ENCODE measurements around the gene NEIL1. TPM values are rescaled to one million over a fixed set of nuclear protein-coding genes. Genes with fewer than 3 reads are reported as not detected.

The NEIL1 gene
- polyA plus RNA-seq, 2 of the 4 experiments (the other 2 are of a cell fraction): 3.2 to 6.8 TPM

DNA sequence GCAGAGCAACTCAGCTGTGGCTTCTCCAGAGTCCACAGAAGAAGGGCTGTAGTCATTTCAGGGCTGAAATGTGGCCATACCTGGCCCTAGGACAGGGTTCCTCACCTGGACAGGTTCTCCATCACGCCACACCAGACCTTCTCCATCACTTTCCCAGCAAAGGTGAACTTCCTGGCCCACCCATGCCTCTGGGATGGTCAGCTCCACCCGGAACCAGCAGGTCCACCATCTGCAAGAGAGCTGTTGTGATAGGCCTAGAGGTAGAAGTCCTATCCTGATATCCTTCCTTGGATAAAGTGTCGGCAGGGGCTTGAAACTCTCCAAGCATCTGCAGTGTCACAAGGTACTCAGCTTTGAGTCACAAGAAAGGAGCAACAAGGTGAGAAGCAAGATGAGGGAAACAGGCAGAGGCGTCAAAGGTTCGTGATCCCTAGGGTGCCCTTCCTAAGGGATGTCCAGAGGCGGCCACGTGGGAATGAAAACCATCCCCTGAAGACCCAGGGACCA lies 20.6 kb downstream of the NEIL1 start:
- peak overlapping the region; percentile 12 to 35; a peak in 2 of 6 replicates for H3K27ac ChIP-seq
- H3K4me3 ChIP-seq: no peak overlapping the region; the same call in 2 of the 3 replicates
- FAIRE-seq (no peak), DNase-seq (ENCODE audit: low read depth in 1 of 2, low spot score in 1 of 2) (no peak), ATAC-seq (no peak)
- TF ChIP-seq, protein P1, sequence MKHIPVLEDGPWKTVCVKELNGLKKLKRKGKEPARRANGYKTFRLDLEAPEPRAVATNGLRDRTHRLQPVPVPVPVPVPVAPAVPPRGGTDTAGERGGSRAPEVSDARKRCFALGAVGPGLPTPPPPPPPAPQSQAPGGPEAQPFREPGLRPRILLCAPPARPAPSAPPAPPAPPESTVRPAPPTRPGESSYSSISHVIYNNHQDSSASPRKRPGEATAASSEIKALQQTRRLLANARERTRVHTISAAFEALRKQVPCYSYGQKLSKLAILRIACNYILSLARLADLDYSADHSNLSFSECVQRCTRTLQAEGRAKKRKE (CRISPR knock-in tag; IDR thresholded peaks at IDR 0.05; ENCODE audit: low read depth): no peak
- no peak for TF ChIP-seq KDM5A (IDR thresholded peaks at IDR 0.05)
- TF ChIP-seq, protein P2, sequence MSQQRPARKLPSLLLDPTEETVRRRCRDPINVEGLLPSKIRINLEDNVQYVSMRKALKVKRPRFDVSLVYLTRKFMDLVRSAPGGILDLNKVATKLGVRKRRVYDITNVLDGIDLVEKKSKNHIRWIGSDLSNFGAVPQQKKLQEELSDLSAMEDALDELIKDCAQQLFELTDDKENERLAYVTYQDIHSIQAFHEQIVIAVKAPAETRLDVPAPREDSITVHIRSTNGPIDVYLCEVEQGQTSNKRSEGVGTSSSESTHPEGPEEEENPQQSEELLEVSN (IDR thresholded peaks at IDR 0.05; ENCODE audit: borderline replicate concordance, low read depth): peak; percentile 86; the same call in 1 of the 2 replicates
- TF ChIP-seq HOXB5 (CRISPR knock-in tag; IDR thresholded peaks at IDR 0.05): no peak
- TF ChIP-seq, protein P3, sequence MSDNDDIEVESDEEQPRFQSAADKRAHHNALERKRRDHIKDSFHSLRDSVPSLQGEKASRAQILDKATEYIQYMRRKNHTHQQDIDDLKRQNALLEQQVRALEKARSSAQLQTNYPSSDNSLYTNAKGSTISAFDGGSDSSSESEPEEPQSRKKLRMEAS (IDR thresholded peaks at IDR 0.05): peak; percentile 94
- no peak for TF ChIP-seq EP300 (IDR thresholded peaks at IDR 0.05)
- TF ChIP-seq, protein P4, sequence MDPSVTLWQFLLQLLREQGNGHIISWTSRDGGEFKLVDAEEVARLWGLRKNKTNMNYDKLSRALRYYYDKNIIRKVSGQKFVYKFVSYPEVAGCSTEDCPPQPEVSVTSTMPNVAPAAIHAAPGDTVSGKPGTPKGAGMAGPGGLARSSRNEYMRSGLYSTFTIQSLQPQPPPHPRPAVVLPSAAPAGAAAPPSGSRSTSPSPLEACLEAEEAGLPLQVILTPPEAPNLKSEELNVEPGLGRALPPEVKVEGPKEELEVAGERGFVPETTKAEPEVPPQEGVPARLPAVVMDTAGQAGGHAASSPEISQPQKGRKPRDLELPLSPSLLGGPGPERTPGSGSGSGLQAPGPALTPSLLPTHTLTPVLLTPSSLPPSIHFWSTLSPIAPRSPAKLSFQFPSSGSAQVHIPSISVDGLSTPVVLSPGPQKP (IDR thresholded peaks at IDR 0.05; ENCODE audit: low read depth, low read length): no peak
- TF ChIP-seq TP53 (CRISPR knock-in tag; IDR thresholded peaks at IDR 0.05): peak; percentile 57; the same call in 1 of the 2 replicates
- TF ChIP-seq KDM1A (IDR thresholded peaks at IDR 0.05; ENCODE audit: low read depth): no peak
- no peak for TF ChIP-seq MAZ (IDR thresholded peaks at IDR 0.05; ENCODE audit: borderline replicate concordance, low read depth, low read length)
- TF ChIP-seq, protein P5, sequence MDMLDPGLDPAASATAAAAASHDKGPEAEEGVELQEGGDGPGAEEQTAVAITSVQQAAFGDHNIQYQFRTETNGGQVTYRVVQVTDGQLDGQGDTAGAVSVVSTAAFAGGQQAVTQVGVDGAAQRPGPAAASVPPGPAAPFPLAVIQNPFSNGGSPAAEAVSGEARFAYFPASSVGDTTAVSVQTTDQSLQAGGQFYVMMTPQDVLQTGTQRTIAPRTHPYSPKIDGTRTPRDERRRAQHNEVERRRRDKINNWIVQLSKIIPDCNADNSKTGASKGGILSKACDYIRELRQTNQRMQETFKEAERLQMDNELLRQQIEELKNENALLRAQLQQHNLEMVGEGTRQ (IDR thresholded peaks at IDR 0.05): peak; percentile 56; the same call in 1 of the 2 replicates
- no peak for TF ChIP-seq JUN (IDR thresholded peaks at IDR 0.05)
- CTCF ChIA-PET: interaction anchor here (0.6 to 4.4 kb wide), 58 partner anchors 8 to 435 kb away, joined by 3 to 72 read pairs (median 6); partner anchors contain the start of genes IMP3, NEIL1, PTPN9 and SIN3A
- H3K4me1 ChIP-seq: peaks cover 21% of the 10 kb centered on the region
- H3K4me2 ChIP-seq: peak overlapping the region; percentile 97
- no peaks in the 10 kb centered on the region for H3K9me3 ChIP-seq
- POLR2A ChIA-PET: interaction anchor here (0.6 to 4.2 kb wide), 36 partner anchors 8 to 476 kb away, joined by 3 to 148 read pairs (median 6); partner anchors contain the start of genes COX5A, IMP3, PPCDC and PTPN9
- WGBS (ENCODE audit: missing lambda C conversion rate): 35% methylated on average over 7 of the region's 7 CpGs

DNA sequence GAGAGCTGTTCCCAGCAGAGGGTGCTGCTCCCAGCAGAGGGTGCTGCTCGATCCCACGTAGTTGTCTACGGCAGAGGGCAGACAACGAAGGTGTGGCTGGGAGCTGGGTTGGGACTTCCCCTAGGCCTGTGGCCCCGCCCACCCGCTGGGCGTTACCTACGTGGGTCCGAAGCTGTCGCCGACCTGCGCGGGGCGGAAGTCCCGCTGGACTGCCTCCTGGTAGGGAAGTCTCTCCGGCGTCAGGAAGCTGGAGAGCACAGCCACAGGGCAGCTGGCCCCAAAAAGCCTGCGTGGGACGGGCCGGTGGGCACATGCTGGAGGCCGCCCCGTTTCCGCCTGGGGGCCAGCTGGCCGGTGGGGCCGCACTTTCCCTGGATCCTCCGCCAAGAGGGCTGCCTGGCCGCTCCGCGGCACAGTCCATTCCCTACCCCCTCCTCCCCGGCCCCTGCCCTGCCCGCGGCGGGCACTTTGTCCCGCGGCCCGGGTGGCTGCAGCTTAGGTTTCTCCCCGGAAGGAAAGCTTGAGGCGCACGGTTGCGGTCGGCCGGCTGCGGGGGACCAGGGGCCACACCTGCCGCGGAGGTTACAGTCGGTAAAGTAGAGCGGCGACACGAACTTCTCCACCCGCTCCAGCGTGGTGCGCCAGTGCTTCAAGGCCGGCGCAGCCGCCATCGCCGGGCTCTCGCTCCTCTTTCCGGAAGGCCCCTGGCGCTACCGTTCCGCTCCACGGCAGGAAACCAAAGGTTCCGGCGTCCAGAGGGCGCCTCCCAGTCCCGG lies 21.3 kb downstream of the NEIL1 start, which contains the start of gene MAN2C1:
Gene MAN2C1 (minus strand): TSS at position 695 of the 776 bp plus-strand sequence. CDS start 24 bp downstream, at position 671.
- Histone ChIP-seq H3K4me3 (peak within 1 kb of the TSS; percentile 81), H3K4me1 (peaks cover 21% of the 10 kb centered on the region), H3K9me3 (no peaks in the 10 kb centered on the region), H3K27ac (peak within 1 kb of the TSS; percentile 93 to 95), H3K4me2 (peak within 1 kb of the TSS; percentile 97)
- ATAC-seq (peak; percentile 90 to 93), DNase-seq (ENCODE audit: low read depth in 1 of 2, low spot score in 1 of 2) (peak; percentile 98 to 99), FAIRE-seq (peak; percentile 96)
- under 1% methylated on average over 60 of the region's 67 CpGs for WGBS (ENCODE audit: missing lambda C conversion rate)
- POLR2A ChIA-PET: interaction anchor here (0.5 to 4.2 kb wide), 50 partner anchors 8 to 551 kb away, joined by 3 to 148 read pairs (median 4); partner anchors contain the start of genes COX5A, IMP3, PPCDC and PTPN9
- CTCF ChIA-PET: interaction anchor here (0.6 to 4.4 kb wide), 66 partner anchors 8 to 714 kb away, joined by 3 to 72 read pairs (median 5); partner anchors contain the start of genes IMP3, NEIL1, PTPN9 and SIN3A
- TF ChIP-seq JUNB (IDR thresholded peaks at IDR 0.05) (no peak), HOXB13 (CRISPR knock-in tag; IDR thresholded peaks at IDR 0.05; ENCODE audit: low read depth) (no peak), EP300 (IDR thresholded peaks at IDR 0.05) (no peak), HDAC2 (IDR thresholded peaks at IDR 0.05) (no peak), POLR2A (IDR thresholded peaks at IDR 0.05; ENCODE audit: low read length) (peak; percentile 98), FOSL2 (IDR thresholded peaks at IDR 0.05) (no peak), FOSL2 (CRISPR knock-in tag; IDR thresholded peaks at IDR 0.05) (0 out of 2 replicates have a peak, but pooled peaks have one; percentile 22), FOXS1 (CRISPR knock-in tag; IDR thresholded peaks at IDR 0.05) (no peak), ZSCAN20 (CRISPR knock-in tag; IDR thresholded peaks at IDR 0.05) (no peak), ESRRA (IDR thresholded peaks at IDR 0.05; ENCODE audit: borderline replicate concordance, low read length) (peak; percentile 59; the same call in 1 of the 2 replicates)
- TF ChIP-seq, protein P6, sequence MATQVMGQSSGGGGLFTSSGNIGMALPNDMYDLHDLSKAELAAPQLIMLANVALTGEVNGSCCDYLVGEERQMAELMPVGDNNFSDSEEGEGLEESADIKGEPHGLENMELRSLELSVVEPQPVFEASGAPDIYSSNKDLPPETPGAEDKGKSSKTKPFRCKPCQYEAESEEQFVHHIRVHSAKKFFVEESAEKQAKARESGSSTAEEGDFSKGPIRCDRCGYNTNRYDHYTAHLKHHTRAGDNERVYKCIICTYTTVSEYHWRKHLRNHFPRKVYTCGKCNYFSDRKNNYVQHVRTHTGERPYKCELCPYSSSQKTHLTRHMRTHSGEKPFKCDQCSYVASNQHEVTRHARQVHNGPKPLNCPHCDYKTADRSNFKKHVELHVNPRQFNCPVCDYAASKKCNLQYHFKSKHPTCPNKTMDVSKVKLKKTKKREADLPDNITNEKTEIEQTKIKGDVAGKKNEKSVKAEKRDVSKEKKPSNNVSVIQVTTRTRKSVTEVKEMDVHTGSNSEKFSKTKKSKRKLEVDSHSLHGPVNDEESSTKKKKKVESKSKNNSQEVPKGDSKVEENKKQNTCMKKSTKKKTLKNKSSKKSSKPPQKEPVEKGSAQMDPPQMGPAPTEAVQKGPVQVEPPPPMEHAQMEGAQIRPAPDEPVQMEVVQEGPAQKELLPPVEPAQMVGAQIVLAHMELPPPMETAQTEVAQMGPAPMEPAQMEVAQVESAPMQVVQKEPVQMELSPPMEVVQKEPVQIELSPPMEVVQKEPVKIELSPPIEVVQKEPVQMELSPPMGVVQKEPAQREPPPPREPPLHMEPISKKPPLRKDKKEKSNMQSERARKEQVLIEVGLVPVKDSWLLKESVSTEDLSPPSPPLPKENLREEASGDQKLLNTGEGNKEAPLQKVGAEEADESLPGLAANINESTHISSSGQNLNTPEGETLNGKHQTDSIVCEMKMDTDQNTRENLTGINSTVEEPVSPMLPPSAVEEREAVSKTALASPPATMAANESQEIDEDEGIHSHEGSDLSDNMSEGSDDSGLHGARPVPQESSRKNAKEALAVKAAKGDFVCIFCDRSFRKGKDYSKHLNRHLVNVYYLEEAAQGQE (IDR thresholded peaks at IDR 0.05): peak; percentile 51; the same call in 1 of the 2 replicates
- TF ChIP-seq, protein P7, sequence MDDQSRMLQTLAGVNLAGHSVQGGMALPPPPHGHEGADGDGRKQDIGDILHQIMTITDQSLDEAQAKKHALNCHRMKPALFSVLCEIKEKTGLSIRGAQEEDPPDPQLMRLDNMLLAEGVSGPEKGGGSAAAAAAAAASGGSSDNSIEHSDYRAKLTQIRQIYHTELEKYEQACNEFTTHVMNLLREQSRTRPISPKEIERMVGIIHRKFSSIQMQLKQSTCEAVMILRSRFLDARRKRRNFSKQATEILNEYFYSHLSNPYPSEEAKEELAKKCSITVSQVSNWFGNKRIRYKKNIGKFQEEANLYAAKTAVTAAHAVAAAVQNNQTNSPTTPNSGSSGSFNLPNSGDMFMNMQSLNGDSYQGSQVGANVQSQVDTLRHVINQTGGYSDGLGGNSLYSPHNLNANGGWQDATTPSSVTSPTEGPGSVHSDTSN (IDR thresholded peaks at IDR 0.05): peak; percentile 72; the same call in 1 of the 2 replicates
- TF ChIP-seq, protein P8, sequence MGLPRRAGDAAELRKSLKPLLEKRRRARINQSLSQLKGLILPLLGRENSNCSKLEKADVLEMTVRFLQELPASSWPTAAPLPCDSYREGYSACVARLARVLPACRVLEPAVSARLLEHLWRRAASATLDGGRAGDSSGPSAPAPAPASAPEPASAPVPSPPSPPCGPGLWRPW (IDR thresholded peaks at IDR 0.05): no peak
- TF ChIP-seq, protein P3 (IDR thresholded peaks at IDR 0.05): peak; percentile 84
- TF ChIP-seq, protein P5 (IDR thresholded peaks at IDR 0.05): 0 out of 2 replicates have a peak, but pooled peaks have one; percentile 0

All from A549 (cell line).